GM18870 (cell line): ENCODE measurements around the gene THADA.

Source experiments
- ATAC-seq: cut with Tn5 transposase; IDR thresholded peaks from one replicate; pipeline ENCODE4 v1.9.1; 2021; ENCODE audit warnings: moderate library complexity; ENCODE audit not compliant: unreplicated experiment

Gene THADA

GRCh38 chr2:43333101-43333655 is 262.7 kb downstream of the THADA start:
- no peak for ATAC-seq

- ATAC-seq: no peak
Measured at GRCh38 chr2:43332653-43333052, 263.2 kb downstream of the THADA start.

GRCh38 chr2:43331422-43331821 is 264.4 kb downstream of the THADA start:
- no peak for ATAC-seq

- ATAC-seq: no peak
Measured at GRCh38 chr2:43329637-43330036, 266.2 kb downstream of the THADA start.

GRCh38 chr2:43328832-43329231 is 267.0 kb downstream of the THADA start:
- ATAC-seq: no peak

GRCh38 chr2:43328133-43328532 is 267.7 kb downstream of the THADA start:
- no peak for ATAC-seq

GRCh38 chr2:43327119-43327518 is 268.7 kb downstream of the THADA start:
- no peak for ATAC-seq

GRCh38 chr2:43326101-43326825 is 269.6 kb downstream of the THADA start:
- no peak for ATAC-seq

- ATAC-seq: no peak
Measured at GRCh38 chr2:43325107-43325811, 270.6 kb downstream of the THADA start.

GRCh38 chr2:43324259-43325106 is 271.4 kb downstream of the THADA start:
- ATAC-seq: no peak

GRCh38 chr2:43323857-43324256 is 272.0 kb downstream of the THADA start:
- ATAC-seq: no peak

GRCh38 chr2:43321446-43321845 is 274.4 kb downstream of the THADA start:
- no peak for ATAC-seq

GRCh38 chr2:43319541-43319940 is 276.3 kb downstream of the THADA start:
- ATAC-seq: no peak

- ATAC-seq: no peak
Measured at GRCh38 chr2:43318791-43319190, 277.0 kb downstream of the THADA start.

- no peak for ATAC-seq
Measured at GRCh38 chr2:43317680-43318079, 278.2 kb downstream of the THADA start.

- no peak for ATAC-seq
Measured at GRCh38 chr2:43317194-43317593, 278.6 kb downstream of the THADA start.

- ATAC-seq: no peak
Measured at GRCh38 chr2:43315482-43315881, 280.4 kb downstream of the THADA start.

GRCh38 chr2:43314299-43314927 is 281.4 kb downstream of the THADA start:
- ATAC-seq: no peak

GRCh38 chr2:43313642-43314017 is 282.2 kb downstream of the THADA start:
- ATAC-seq: no peak

GRCh38 chr2:43312755-43313641 is 282.8 kb downstream of the THADA start:
- ATAC-seq: no peak
